Stomach smooth muscle (tissue), 2 donors: Measurements from ENCODE around the gene CXCL8.

Experiments used
- H3K27ac ChIP-seq: one replicate; pipeline ENCODE4 v1.7.0; 2013; ENCODE audit warnings: mild to moderate bottlenecking, low read length, inconsistent platforms
- H3K27me3 ChIP-seq, 2 donors: one replicate each; pipeline ENCODE4 v1.7.0; 2013; ENCODE audit warnings: low read length in 2 of 2; ENCODE audit not compliant: insufficient read depth in 2 of 2, control insufficient read depth in 1 of 2
- H3K36me3 ChIP-seq, 2 donors: one replicate each; pipeline ENCODE4 v1.7.0; 2013; ENCODE audit warnings: low read length in 2 of 2; ENCODE audit not compliant: control insufficient read depth in 2 of 2, insufficient read depth in 2 of 2
- H3K4me1 ChIP-seq: one replicate; pipeline ENCODE4 v1.7.0; 2013; ENCODE audit warnings: low read length; ENCODE audit not compliant: control insufficient read depth, insufficient read depth
- H3K4me3 ChIP-seq, 2 donors: one replicate each; pipeline ENCODE4 v1.7.0; 2013; ENCODE audit warnings: low read length in 2 of 2
- H3K9ac ChIP-seq, 2 donors: one replicate each; pipeline ENCODE4 v1.7.0; 2013; ENCODE audit warnings: low read length in 2 of 2, mild to moderate bottlenecking in 1 of 2
- H3K9me3 ChIP-seq, 2 donors: one replicate each; pipeline ENCODE4 v1.7.0; 2013; ENCODE audit warnings: low read length in 2 of 2; ENCODE audit not compliant: control insufficient read depth in 2 of 2
- donor health status: healthy.
- donor health status: Pancreatic carcinoma.

The CXCL8 gene

DNA sequence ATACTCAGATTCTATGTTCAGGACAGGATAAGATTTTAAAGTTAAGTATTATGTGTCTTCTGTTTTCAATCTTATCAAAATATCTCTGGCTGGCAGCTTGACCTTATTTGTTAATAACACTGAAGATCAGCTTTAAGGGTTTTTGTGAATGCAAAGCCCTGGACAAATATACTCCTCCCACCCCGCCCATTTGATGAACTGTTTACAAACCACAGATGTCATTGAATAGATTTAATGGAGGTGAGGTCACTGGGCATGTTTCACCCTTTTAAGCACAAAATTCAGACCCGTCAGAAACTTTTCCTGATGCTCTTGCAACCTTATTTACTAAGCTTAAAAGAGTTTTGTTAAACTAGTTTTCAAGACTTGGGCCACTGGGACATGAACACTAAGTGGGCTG lies 10.1 kb upstream of the CXCL8 start:
- no peaks in the 10 kb centered on the region for H3K27me3 ChIP-seq
- no peaks in the 10 kb centered on the region for H3K4me1 ChIP-seq
- H3K27ac ChIP-seq: no peak overlapping the region
- H3K9me3 ChIP-seq: no peaks in the 10 kb centered on the region
- H3K36me3 ChIP-seq: no peaks in the 10 kb centered on the region
- no peak overlapping the region for H3K4me3 ChIP-seq
- no peak overlapping the region for H3K9ac ChIP-seq

DNA sequence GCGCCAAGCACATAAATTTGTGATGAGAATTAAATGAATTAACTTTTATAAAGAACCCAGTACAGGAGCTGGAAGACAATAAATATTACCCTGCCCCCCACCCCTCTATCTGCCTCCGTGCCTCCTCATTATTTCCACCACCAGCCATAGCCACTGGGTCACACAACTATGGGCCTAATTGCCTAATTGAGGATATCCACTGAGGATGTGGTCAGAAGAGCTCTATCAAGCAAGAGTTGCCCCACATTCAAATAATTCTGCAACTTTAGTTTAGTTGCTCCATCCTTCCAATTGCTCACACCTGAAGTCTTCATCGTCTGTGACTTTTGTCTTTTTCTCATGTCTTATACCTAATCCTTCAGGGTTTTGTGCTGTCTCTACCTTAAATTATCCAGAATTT lies 9.5 kb upstream of the CXCL8 start:
- H3K9me3 ChIP-seq: no peaks in the 10 kb centered on the region
- H3K9ac ChIP-seq: no peak overlapping the region
- H3K36me3 ChIP-seq: no peaks in the 10 kb centered on the region
- H3K27ac ChIP-seq: no peak overlapping the region
- no peaks in the 10 kb centered on the region for H3K27me3 ChIP-seq
- no peaks in the 10 kb centered on the region for H3K4me1 ChIP-seq
- no peak overlapping the region for H3K4me3 ChIP-seq

DNA sequence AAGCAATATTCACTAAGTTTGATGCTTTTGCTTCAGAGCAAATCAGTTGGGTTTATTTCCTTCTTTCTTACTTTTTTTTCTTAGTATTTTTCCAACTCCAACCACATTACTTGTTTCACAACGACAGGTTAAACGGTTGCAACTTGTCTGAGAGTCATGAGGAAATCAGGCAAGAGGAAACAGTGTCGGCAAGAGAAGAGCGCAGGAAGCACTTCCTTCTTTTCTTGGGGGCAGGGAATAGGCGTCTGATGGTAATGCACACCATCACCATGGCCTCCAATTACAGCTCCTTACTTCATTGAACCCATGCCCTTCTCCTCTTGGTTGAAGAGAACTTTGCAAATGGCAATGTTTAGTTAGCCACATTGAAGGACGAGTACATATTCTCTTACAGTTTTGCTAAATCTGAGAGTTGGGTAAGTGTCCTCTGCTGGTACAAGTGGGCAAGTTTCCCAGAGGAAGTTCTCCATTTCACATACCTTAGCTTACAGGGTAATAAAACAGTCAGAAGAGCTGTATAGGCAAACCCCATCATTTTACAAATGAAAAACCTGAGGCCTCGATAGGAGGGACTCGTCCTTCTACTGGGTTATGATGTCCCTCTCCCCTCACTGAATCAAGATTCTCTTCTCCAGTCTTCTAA lies 8.3 kb upstream of the CXCL8 start:
- H3K27ac ChIP-seq: no peak overlapping the region

DNA sequence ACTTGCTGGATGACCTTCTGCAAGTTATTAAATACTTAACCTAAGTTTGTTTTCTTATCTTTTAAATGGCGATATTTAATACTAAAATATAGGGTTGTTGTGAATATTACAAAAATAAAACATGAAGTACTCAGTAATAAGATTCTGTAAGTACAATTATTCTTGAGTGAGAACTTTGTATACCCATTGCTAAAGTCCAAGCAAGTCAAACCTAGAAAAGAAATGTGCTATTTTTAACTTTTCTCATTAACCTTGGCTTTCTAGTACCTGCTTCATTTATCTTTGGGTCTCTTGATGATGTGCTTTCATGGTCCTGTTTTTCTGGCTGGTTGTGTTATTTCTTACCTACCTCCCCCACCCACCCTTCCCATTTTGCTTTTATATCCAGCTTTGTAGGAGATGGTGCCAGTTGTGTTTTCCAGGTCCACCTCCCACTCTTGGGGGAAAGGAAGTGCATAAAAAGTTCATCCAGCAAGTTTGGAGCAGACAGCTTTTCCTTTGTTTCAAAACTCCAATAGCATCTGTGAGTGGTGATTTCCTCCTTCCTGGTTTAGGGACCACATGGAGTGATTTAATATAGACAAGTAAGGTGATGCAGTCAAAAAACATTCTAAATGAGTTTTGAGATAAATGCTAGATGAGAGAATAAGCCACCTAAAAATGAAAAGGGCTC lies 7.5 kb upstream of the CXCL8 start:
- Histone ChIP-seq H3K27ac (no peak overlapping the region), H3K4me3 (no peak overlapping the region), H3K4me1 (no peaks in the 10 kb centered on the region)

More for the DNA sequence above, 8.3 kb upstream of the CXCL8 start:
- Histone ChIP-seq H3K9me3 (no peaks in the 10 kb centered on the region), H3K36me3 (no peaks in the 10 kb centered on the region), H3K27me3 (no peaks in the 10 kb centered on the region), H3K9ac (no peak overlapping the region), H3K4me3 (no peak overlapping the region), H3K4me1 (no peaks in the 10 kb centered on the region)

DNA sequence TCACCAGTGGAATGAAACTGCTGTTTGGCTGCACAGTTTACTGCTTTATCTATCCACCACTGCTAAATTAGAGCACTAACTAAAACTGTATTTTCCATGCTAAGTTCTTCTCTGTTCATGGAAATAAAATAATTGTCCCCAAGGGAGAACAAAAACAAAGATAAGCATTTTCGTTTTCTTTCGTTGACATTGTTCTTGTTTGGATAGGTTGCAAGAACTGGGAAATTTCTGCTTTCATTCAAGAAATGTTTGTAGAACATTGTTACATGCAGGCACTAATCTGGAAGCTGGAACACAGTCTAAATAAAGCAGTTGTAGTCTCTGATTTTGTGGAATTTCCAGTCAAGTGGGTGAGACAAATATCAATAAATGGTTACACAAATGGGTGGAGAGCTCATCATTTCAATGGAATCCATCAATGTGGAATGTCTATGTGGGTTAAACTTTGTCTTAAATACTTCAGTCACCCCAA lies 5.8 kb upstream of the CXCL8 start:
- Histone ChIP-seq H3K36me3 (no peaks in the 10 kb centered on the region), H3K27me3 (no peaks in the 10 kb centered on the region), H3K27ac (no peak overlapping the region), H3K4me3 (no peak overlapping the region), H3K9ac (no peak overlapping the region), H3K9me3 (no peaks in the 10 kb centered on the region), H3K4me1 (no peaks in the 10 kb centered on the region)

More for the DNA sequence above, 7.5 kb upstream of the CXCL8 start:
- no peaks in the 10 kb centered on the region for H3K36me3 ChIP-seq
- no peaks in the 10 kb centered on the region for H3K27me3 ChIP-seq
- no peaks in the 10 kb centered on the region for H3K9me3 ChIP-seq
- H3K9ac ChIP-seq: no peak overlapping the region

DNA sequence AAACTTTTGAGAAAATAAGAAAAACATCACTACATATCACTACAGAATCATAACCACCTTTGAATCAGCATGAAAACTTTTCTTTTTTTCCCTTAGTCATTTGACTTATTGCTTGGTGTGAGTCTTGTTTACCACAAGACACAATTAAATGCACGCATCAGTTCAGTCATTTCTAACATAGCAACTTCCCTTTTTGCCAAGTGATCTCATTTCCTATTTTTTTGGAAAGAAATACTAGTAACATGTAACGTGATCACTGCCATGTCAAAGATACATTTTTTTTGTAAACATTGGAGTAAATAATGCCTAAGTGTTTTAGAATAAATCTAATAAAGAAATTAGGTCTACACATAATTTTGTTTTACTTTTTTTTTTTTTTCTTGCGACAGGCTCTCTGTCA lies 5.1 kb upstream of the CXCL8 start:
- H3K9me3 ChIP-seq: no peaks in the 10 kb centered on the region
- no peaks in the 10 kb centered on the region for H3K4me1 ChIP-seq
- no peak overlapping the region for H3K9ac ChIP-seq
- H3K36me3 ChIP-seq: no peaks in the 10 kb centered on the region
- H3K27ac ChIP-seq: no peak overlapping the region
- no peaks in the 10 kb centered on the region for H3K27me3 ChIP-seq
- no peak overlapping the region for H3K4me3 ChIP-seq

DNA sequence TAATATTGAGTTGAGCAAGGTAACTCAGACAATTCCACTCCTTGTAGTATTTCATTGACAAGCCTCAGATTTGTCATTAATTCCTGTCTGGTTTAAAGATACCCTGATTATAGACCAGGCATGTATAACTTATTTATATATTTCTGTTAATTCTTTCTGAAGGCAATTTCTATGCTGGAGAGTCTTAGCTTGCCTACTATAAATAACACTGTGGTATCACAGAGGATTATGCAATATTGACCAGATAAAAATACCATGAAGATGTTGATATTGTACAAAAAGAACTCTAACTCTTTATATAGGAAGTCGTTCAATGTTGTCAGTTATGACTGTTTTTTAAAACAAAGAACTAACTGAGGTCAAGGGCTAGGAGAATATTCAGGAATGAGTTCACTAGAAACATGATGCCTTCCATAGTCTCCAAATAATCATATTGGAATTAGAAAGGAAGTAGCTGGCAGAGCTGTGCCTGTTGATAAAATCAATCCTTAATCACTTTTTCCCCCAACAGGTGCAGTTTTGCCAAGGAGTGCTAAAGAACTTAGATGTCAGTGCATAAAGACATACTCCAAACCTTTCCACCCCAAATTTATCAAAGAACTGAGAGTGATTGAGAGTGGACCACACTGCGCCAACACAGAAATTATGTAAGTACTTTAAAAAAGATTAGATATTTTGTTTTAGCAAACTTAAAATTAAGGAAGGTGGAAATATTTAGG lies 821 bp downstream of the CXCL8 start:
- H3K4me3 ChIP-seq: no peak overlapping the region
- no peaks in the 10 kb centered on the region for H3K4me1 ChIP-seq
- no peaks in the 10 kb centered on the region for H3K9me3 ChIP-seq
- no peaks in the 10 kb centered on the region for H3K36me3 ChIP-seq
- no peak overlapping the region for H3K9ac ChIP-seq
- H3K27ac ChIP-seq: no peak overlapping the region
- H3K27me3 ChIP-seq: no peaks in the 10 kb centered on the region

DNA sequence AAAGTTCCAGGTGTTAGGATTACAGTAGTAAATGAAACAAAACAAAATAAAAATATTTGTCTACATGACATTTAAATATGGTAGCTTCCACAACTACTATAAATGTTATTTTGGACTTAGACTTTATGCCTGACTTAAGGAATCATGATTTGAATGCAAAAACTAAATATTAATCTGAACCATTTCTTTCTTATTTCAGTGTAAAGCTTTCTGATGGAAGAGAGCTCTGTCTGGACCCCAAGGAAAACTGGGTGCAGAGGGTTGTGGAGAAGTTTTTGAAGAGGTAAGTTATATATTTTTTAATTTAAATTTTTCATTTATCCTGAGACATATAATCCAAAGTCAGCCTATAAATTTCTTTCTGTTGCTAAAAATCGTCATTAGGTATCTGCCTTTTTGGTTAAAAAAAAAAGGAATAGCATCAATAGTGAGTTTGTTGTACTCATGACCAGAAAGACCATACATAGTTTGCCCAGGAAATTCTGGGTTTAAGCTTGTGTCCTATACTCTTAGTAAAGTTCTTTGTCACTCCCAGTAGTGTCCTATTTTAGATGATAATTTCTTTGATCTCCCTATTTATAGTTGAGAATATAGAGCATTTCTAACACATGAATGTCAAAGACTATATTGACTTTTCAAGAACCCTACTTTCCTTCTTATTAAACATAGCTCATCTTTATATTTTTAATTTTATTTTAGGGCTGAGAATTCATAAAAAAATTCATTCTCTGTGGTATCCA lies 1.6 kb downstream of the CXCL8 start:
- H3K9me3 ChIP-seq: no peaks in the 10 kb centered on the region
- H3K4me1 ChIP-seq: no peaks in the 10 kb centered on the region
- H3K27ac ChIP-seq: no peak overlapping the region
- H3K27me3 ChIP-seq: no peaks in the 10 kb centered on the region
- no peaks in the 10 kb centered on the region for H3K36me3 ChIP-seq
- no peak overlapping the region for H3K9ac ChIP-seq
- H3K4me3 ChIP-seq: no peak overlapping the region

DNA sequence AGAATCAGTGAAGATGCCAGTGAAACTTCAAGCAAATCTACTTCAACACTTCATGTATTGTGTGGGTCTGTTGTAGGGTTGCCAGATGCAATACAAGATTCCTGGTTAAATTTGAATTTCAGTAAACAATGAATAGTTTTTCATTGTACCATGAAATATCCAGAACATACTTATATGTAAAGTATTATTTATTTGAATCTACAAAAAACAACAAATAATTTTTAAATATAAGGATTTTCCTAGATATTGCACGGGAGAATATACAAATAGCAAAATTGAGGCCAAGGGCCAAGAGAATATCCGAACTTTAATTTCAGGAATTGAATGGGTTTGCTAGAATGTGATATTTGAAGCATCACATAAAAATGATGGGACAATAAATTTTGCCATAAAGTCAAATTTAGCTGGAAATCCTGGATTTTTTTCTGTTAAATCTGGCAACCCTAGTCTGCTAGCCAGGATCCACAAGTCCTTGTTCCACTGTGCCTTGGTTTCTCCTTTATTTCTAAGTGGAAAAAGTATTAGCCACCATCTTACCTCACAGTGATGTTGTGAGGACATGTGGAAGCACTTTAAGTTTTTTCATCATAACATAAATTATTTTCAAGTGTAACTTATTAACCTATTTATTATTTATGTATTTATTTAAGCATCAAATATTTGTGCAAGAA lies 2.3 kb downstream of the CXCL8 start:
- Histone ChIP-seq H3K4me3 (no peak overlapping the region), H3K9me3 (no peaks in the 10 kb centered on the region), H3K4me1 (no peaks in the 10 kb centered on the region), H3K27ac (no peak overlapping the region), H3K9ac (no peak overlapping the region), H3K27me3 (no peaks in the 10 kb centered on the region), H3K36me3 (no peaks in the 10 kb centered on the region)

DNA sequence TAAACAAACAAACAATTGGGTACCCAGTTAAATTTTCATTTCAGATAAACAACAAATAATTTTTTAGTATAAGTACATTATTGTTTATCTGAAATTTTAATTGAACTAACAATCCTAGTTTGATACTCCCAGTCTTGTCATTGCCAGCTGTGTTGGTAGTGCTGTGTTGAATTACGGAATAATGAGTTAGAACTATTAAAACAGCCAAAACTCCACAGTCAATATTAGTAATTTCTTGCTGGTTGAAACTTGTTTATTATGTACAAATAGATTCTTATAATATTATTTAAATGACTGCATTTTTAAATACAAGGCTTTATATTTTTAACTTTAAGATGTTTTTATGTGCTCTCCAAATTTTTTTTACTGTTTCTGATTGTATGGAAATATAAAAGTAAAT lies 2.9 kb downstream of the CXCL8 start:
- H3K27me3 ChIP-seq: no peaks in the 10 kb centered on the region
- H3K9ac ChIP-seq: no peak overlapping the region
- no peak overlapping the region for H3K27ac ChIP-seq
- H3K36me3 ChIP-seq: no peaks in the 10 kb centered on the region
- no peaks in the 10 kb centered on the region for H3K4me1 ChIP-seq
- H3K4me3 ChIP-seq: no peak overlapping the region
- no peaks in the 10 kb centered on the region for H3K9me3 ChIP-seq
